GM19395 (cell line): ENCODE data around the gene LRRC43.

Experiments
- ATAC-seq: cut with Tn5 transposase; IDR thresholded peaks from one replicate; pipeline ENCODE4 v1.9.1; 2021; ENCODE audit warnings: mild to moderate bottlenecking, moderate library complexity; ENCODE audit not compliant: unreplicated experiment

The LRRC43 gene

GRCh38 chr12:122182887-122183587 is at the start of gene LRRC43:
Gene LRRC43, plus strand, starts transcription at chr12:122183123. Its CDS starts 22 bp downstream, at chr12:122183145.
- no peak for ATAC-seq

- no peak for ATAC-seq
Observed at GRCh38 chr12:122133192-122133950, 49.6 kb upstream of the LRRC43 start.

DNA sequence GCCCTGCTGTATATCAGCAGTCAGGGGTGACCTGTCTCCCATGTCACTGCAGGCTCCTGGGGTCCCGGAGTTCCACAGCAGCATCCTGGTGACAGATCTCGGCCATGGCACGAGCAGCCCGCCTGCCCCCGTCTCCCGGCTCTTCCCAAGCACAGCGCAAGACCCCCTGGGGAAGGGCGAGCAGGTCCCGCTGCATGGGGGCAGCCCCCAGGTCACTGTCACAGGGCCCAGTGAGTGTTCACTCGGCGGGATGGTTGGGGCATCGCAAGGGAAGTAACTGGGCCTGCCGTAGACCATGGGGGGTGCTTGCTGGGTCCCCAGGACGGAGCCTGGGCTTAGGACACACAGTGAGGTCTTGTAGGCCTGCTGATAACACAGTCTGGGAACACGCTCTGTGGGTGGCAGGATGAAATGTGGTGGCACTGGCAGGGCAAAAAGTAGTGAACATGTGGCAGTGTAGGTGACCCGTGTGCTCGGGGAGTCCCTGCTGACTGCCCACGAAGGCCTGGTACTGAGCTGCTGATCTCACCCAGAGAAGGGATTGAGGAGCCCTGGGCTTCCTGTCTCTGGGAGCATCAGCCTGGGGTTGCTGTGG is 47.4 kb upstream of the LRRC43 start:
- no peak for ATAC-seq

GRCh38 chr12:122137229-122137628 is 45.7 kb upstream of the LRRC43 start:
- no peak for ATAC-seq

DNA sequence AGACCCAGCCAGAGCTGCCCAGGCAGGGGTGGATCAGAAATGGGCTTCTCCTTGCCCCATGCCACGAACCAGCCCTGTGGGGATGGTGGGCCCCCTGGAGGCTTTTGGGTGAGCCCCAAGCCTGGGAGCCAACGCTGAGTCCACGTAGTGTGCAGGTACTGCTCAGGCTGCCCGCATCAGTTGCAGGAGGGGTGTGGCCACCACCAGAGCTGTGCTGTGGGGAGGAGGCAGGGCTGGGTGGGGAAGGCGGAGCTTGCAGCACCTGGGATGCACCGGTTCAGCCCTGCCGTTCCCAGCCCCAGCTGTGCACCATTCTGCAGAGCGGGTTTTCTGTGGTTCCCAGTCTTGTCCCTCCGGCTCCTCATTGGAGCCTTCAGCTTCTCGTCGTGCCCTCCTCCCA is 45.2 kb upstream of the LRRC43 start:
- no peak for ATAC-seq

GRCh38 chr12:122138181-122138580 is 44.7 kb upstream of the LRRC43 start:
- no peak for ATAC-seq

GRCh38 chr12:122138616-122139015 is 44.3 kb upstream of the LRRC43 start:
- ATAC-seq, result no peak

- no peak for ATAC-seq
Observed at GRCh38 chr12:122139266-122139665, 43.7 kb upstream of the LRRC43 start.

DNA sequence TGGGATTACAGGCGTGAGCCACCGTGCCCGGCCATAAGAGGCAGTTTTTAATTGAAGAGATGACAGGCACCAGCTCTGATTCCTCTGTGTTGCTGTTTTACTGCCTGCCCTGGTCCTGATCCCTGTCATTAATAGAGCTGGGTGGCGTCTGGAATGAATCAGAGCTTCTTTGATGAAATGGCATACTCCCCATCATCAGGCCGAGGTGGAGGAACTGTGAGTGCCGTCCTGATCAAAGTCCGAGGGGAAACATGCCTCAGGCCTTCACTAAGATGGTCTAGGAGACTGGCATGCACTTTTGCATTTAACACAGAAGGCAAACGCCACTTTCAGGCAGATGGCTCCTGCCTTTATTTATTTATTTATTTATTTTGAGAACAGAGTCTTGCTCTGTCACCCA is 43.0 kb upstream of the LRRC43 start:
- no peak for ATAC-seq

GRCh38 chr12:122140467-122141257 is 42.3 kb upstream of the LRRC43 start:
- ATAC-seq, result no peak

DNA sequence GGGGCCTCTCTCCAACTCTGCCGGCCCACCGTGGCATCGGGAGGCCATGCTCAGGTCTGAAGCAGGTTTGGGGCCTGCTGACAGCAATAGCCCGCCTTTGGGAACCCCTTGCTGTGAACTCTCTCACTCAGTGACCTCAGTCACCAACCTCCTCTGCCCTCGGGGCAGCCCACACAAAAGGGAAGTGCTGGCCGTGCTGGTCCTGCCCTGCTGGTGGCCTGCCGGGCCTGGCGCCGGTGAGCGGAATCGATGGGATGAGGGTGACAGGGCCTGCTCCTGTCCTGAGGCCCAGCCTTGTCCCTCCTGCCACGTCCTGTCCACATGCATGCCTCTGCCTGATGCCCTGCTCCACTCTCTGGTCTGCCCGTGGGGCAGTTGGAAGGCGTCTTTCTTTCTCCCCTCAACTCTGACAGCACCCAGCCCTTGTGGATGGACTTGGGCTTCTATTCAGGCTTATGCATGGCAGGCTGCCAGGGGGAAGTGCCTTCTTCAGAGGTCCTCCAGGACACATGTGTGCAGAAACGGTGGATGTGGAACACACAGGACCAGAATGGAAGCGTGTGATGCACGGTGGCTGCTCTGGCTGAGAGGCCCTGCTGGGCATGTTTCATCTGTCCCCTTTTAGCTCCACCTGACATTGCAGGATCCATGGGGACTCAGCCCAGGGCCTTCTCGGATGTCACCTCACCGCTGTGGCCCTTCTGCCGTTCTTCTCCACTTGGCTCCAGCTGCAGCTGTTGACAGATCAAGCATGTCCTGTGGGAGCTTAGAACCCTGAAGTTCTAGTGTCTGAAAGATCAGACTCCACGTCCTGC is 40.8 kb upstream of the LRRC43 start:
- no peak for ATAC-seq

GRCh38 chr12:122142857-122143256 is 40.1 kb upstream of the LRRC43 start:
- no peak for ATAC-seq

GRCh38 chr12:122144885-122145284 is 38.0 kb upstream of the LRRC43 start:
- ATAC-seq, result no peak

DNA sequence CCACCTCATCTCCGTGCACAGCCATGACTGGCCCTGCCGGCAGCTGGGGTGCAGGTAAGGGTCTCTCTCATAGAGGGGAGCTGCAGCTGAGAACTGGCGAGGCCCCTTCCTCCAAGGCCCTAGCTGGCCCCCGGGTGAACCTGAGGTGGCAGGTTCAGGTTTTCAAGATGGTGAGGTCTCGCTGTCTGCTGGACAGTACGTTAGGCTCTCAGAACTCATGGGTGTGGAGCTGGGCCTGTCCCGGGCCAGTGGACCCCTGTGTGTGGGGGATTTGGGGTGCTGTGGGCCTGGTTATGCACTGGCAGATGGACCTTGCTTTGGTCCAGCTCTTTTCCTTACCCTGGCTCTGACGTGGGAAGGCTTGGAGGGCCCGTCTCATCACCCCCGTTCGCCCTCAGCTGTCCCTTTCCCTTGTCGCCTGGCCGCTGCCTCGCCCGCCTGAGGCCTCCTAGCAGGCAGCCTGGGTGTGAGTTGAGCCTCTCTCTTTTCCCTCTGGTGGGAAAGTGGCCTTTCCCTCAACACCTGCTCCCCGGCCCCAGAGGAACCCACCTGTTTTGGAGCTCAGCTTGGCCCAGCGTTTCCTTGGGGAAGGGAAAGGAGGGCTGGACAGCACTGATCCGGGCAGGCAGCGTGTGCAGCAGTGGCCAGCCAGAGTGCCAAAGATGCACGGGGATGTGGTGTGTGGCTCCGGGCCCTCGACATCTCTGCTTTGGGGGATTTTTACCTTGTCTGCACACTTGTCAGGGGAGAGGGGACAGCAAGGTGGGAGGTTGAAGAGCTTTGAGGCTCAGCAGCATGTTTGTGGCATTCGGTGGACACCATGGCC is 37.2 kb upstream of the LRRC43 start:
- ATAC-seq, result no peak

GRCh38 chr12:122147514-122148290 is 35.2 kb upstream of the LRRC43 start:
- ATAC-seq, result no peak

DNA sequence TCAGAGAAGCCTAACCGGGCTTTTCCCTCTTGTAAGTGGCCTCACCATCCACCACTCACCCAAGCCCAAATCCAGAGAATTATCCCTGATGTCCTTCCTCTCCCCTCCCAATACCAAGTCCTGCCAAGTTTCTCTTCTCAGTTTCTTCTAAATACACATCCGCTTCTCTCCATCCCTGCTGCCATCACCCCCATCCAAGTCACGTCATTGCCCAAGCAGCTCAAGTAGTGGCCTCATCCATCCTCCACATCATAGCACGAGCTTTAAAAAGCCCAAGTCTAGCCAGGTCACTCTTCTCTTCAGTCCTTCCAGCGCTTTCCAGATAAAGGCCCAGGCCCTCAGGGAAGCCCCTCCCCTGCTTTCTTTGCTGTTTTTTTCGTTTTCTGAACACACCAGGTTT is 34.3 kb upstream of the LRRC43 start:
- ATAC-seq, result no peak

GRCh38 chr12:122150127-122150681 is 32.7 kb upstream of the LRRC43 start:
- no peak for ATAC-seq

DNA sequence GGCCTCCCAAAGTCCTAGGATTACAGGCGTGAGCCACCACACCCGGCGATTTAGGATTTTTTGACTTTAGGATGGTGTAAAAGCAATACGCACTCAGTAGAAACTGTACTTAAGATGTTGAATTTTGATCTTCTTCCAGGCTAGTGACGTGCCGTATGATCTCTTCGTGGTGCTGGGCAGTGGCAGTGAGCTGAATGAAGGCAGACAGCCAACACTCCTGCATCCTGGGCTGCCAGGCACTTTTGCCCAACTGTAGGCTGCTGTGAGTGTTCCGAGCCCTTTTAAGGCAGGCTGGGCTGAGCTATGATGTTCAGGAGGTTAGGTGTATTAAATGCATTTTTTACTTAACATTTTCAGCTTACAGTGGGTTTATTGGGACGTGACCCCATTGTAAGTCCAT is 30.2 kb upstream of the LRRC43 start:
- ATAC-seq, result no peak
